PC-3 (cell line): ENCODE data around the gene BECN2.

Experiments used
- CTCF ChIP-seq: fragments of 300-600 bp; sonication (generic); conservative IDR thresholded peaks from 2 replicates; pipeline ENCODE4 v1.5.1; 2017; ENCODE audit warnings: antibody characterized with exemption, low read depth, mild to moderate bottlenecking, low read length
- EZH2 ChIP-seq: fragments of 300-600 bp; sonication (generic); IDR thresholded peaks from one replicate; pipeline ENCODE4 v1.6.1; 2017; ENCODE audit warnings: antibody characterized with exemption, mild to moderate bottlenecking, low read length; ENCODE audit not compliant: unreplicated experiment

GRCh38 chr1:241990040-241990439 lies 32.5 kb downstream of the BECN2 start:
- TF ChIP-seq CTCF (no peak), EZH2 (no peak)
